ENCODE data around the gene PHLDA3. TPM values are rescaled to one million over a fixed set of nuclear protein-coding genes. Genes with fewer than 3 reads are reported as not detected.

Gene PHLDA3
- total RNA-seq, 1 donor from 2014 or later, result 90.0 TPM

- no peaks in the 10 kb centered on the region for H3K9me3 ChIP-seq
- no peak overlapping the region for H3K4me3 ChIP-seq
- peak overlapping the region; percentile 79 for H3K27ac ChIP-seq
- H3K27me3 ChIP-seq, result no peaks in the 10 kb centered on the region
- peaks cover 81% of the 10 kb centered on the region for H3K4me1 ChIP-seq
- intact Hi-C loops (cut with DNase I), result loop anchor here (10.0 kb wide), 1 partner anchor 58 kb away; no protein-coding TSS in a partner anchor
- ATAC-seq (no peak), DNase-seq (no peak)
- no peaks in the 10 kb centered on the region for H3K36me3 ChIP-seq
- TF ChIP-seq, protein P1, sequence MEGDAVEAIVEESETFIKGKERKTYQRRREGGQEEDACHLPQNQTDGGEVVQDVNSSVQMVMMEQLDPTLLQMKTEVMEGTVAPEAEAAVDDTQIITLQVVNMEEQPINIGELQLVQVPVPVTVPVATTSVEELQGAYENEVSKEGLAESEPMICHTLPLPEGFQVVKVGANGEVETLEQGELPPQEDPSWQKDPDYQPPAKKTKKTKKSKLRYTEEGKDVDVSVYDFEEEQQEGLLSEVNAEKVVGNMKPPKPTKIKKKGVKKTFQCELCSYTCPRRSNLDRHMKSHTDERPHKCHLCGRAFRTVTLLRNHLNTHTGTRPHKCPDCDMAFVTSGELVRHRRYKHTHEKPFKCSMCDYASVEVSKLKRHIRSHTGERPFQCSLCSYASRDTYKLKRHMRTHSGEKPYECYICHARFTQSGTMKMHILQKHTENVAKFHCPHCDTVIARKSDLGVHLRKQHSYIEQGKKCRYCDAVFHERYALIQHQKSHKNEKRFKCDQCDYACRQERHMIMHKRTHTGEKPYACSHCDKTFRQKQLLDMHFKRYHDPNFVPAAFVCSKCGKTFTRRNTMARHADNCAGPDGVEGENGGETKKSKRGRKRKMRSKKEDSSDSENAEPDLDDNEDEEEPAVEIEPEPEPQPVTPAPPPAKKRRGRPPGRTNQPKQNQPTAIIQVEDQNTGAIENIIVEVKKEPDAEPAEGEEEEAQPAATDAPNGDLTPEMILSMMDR (IDR thresholded peaks at IDR 0.05), result no peak
Measured at GRCh38 chr1:201502511-201502857, 33.5 kb upstream of the PHLDA3 start.

DNA sequence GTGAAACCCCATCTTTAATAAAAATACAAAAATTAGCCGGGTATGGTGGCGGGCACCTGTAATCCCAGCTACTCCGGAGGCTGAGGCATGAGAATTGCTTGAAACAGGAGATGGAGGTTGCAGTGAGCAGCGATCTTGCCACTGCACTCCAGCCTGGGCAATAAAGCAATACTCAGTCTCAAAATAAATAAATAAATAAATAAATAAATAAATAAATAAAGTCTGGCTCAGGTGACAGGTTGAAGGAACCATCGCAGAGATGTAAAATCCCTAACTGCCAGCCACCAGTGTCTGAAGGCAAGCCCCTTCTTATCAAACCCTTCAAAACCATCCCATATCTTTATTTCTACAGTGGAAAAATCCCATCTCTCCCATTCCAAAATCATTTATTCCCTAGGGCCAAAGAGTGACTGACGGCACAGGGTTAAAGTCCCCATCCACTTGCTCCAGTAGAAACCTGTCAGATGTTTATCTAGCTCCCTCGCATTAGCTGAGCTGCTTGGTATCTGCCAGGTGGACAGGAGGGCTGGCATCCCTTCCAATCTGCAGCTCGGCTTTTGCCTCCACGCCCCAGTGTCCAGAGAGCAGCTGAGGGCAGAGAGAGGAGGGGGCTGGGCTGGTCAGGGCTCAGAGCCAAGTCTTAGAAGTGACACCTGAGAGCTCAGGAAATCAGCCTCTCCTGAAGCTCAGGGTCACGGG lies 33.0 kb upstream of the PHLDA3 start:
- intact Hi-C loops (cut with DNase I), result loop anchor here (10.0 kb wide), 1 partner anchor 57 kb away; no protein-coding TSS in a partner anchor
- Histone ChIP-seq H3K4me1 (peaks cover 79% of the 10 kb centered on the region), H3K36me3 (no peaks in the 10 kb centered on the region), H3K4me3 (no peak overlapping the region), H3K27ac (peak overlapping the region; percentile 79), H3K9me3 (no peaks in the 10 kb centered on the region), H3K27me3 (no peaks in the 10 kb centered on the region)
- peak; percentile 1 for ATAC-seq
- TF ChIP-seq, protein P1 (IDR thresholded peaks at IDR 0.05), result no peak
- DNase-seq, result no peak

GRCh38 chr1:201501144-201501543 lies 32.2 kb upstream of the PHLDA3 start:
- TF ChIP-seq, protein P1 (IDR thresholded peaks at IDR 0.05), result no peak
- Histone ChIP-seq H3K27ac (peak overlapping the region; percentile 73), H3K36me3 (no peaks in the 10 kb centered on the region), H3K9me3 (no peaks in the 10 kb centered on the region), H3K4me1 (peaks cover 84% of the 10 kb centered on the region), H3K27me3 (no peaks in the 10 kb centered on the region), H3K4me3 (peak overlapping the region; percentile 1)
- intact Hi-C loops (cut with DNase I), result loop anchor here (10.0 kb wide), 1 partner anchor 56 kb away; no protein-coding TSS in a partner anchor
- DNase-seq (no peak), ATAC-seq (no peak)

GRCh38 chr1:201500670-201501120 lies 31.7 kb upstream of the PHLDA3 start:
- Histone ChIP-seq H3K4me1 (peaks cover 82% of the 10 kb centered on the region), H3K9me3 (no peaks in the 10 kb centered on the region), H3K27me3 (no peaks in the 10 kb centered on the region), H3K36me3 (peaks cover 1% of the 10 kb centered on the region), H3K4me3 (peak overlapping the region; percentile 1), H3K27ac (peak overlapping the region; percentile 73)
- intact Hi-C loops (cut with DNase I), result loop anchor here (10.0 kb wide), 1 partner anchor 56 kb away; no protein-coding TSS in a partner anchor
- ATAC-seq (peak; percentile 57), DNase-seq (no peak)
- TF ChIP-seq, protein P1 (IDR thresholded peaks at IDR 0.05), result no peak

DNA sequence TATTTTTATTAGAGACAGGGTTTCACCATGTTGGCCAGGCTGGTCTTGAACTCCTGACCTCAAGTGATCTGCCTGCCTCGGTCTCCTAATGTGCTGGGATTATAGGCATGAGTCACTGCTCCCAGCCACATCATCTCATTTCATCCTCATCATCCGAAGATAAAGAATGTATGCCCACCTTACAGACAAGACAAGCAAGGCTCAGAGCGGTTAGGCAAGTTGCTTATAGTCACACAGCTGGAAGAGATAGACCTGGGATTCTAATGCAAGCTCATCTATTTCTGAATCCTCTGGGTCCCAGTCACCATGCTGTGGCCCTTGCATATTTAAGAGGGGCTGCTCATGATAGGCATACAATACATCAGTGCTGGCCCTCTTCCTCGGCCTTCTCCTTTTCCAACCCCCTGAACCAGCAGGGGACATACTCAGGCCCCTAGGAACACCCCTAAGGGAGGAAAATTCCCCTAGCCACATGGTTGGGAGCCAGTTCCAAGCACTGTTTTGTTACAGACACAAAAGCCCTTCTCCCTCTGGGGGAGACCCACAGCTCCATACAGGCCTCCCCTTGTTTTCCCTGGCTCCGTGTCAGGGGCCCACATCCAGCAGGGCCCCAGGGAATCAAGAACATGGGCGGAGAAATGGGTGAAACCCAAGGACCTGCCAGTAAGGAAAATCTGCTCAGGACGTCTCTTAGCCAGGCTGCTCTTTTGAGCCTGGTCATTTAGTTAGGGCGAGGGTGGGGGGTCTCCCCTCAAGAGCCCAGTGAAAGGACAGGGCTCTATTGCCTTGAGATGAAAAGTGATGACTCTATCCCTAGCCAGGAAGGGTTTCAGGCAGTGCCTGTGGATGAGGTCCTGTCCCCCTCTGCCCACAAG lies 31.0 kb upstream of the PHLDA3 start:
- no peaks in the 10 kb centered on the region for H3K9me3 ChIP-seq
- peaks cover 8% of the 10 kb centered on the region for H3K36me3 ChIP-seq
- peak overlapping the region; percentile 73 for H3K27ac ChIP-seq
- peaks cover 82% of the 10 kb centered on the region for H3K4me1 ChIP-seq
- TF ChIP-seq, protein P1 (IDR thresholded peaks at IDR 0.05), result no peak
- DNase-seq (no peak), ATAC-seq (no peak)
- no peaks in the 10 kb centered on the region for H3K27me3 ChIP-seq
- H3K4me3 ChIP-seq, result no peak overlapping the region
- intact Hi-C loops (cut with DNase I), result loop anchor here (10.0 kb wide), 1 partner anchor 55 kb away; no protein-coding TSS in a partner anchor

Measured in upper lobe of right lung (tissue), 1 donor.